DND-41 (cell line): ENCODE results near the gene NEK10.

ENCODE experiments used
- ATAC-seq: fragments of 200-7000 bp; cut with Tn5 transposase; 3 replicates; pipeline ENCODE4 v1.9.1; 2021; ENCODE audit warnings: low read depth; ENCODE audit not compliant: insufficient read depth
- DNase-seq: peaks from one replicate; pipeline ENCODE4 v3.0.0-alpha.2; 2020
- H2AFZ ChIP-seq: 2 replicates; pipeline ENCODE4 v1.6.0; 2012; ENCODE audit warnings: low read depth, low read length
- H3K27ac ChIP-seq: 2 replicates; pipeline ENCODE4 v1.5.1; 2012; ENCODE audit warnings: low read length, inconsistent platforms
- H3K27me3 ChIP-seq: fragments of 200-600 bp; sonication (generic); 2 replicates; pipeline ENCODE4 v1.6.0; 2012; ENCODE audit warnings: low read length, mild to moderate bottlenecking, inconsistent platforms; ENCODE audit not compliant: insufficient read depth, poor library complexity
- H3K36me3 ChIP-seq: 2 replicates; pipeline ENCODE4 v1.5.1; 2012; ENCODE audit warnings: low read length, inconsistent platforms; ENCODE audit not compliant: insufficient read depth
- H3K4me1 ChIP-seq: 2 replicates; pipeline ENCODE4 v1.5.1; 2012; ENCODE audit warnings: mild to moderate bottlenecking, low read length; ENCODE audit not compliant: insufficient read depth
- H3K4me2 ChIP-seq: 2 replicates; pipeline ENCODE4 v1.6.0; 2012; ENCODE audit warnings: mild to moderate bottlenecking, moderate library complexity, low read length, inconsistent platforms; ENCODE audit not compliant: insufficient read depth
- H3K4me3 ChIP-seq, 2 experiments: fragments of 200-600 bp in 1 of 2; shearing (Covaris generic) in 1 of 2; 2 replicates each; pipeline ENCODE4 v1.5.1; 2012 to 2016; ENCODE audit warnings: inconsistent platforms in 2 of 2, low read length in 2 of 2, mild to moderate bottlenecking in 2 of 2, low read depth in 1 of 2, moderate library complexity in 1 of 2
- H3K79me2 ChIP-seq: 2 replicates; pipeline ENCODE4 v1.6.0; 2012; ENCODE audit warnings: low read length, inconsistent platforms; ENCODE audit not compliant: insufficient read depth
- H3K9ac ChIP-seq: 2 replicates; pipeline ENCODE4 v1.6.0; 2012; ENCODE audit warnings: low read depth, mild to moderate bottlenecking, inconsistent platforms, low read length, moderate library complexity
- H3K9me3 ChIP-seq: 2 replicates; pipeline ENCODE4 v1.5.1; 2012; ENCODE audit warnings: low read length, moderate library complexity, mild to moderate bottlenecking, inconsistent platforms; ENCODE audit not compliant: insufficient read depth, severe bottlenecking
- H4K20me1 ChIP-seq: 2 replicates; pipeline ENCODE4 v1.6.0; 2012; ENCODE audit warnings: low read length; ENCODE audit not compliant: insufficient read depth
- CTCF ChIP-seq: IDR thresholded peaks from 2 replicates; pipeline ENCODE4 v1.5.1; 2012; ENCODE audit warnings: borderline replicate concordance, low read length, moderate library complexity, mild to moderate bottlenecking; ENCODE audit not compliant: poor library complexity, severe bottlenecking; ENCODE audit errors: extremely low read depth
- EZH2 ChIP-seq: IDR thresholded peaks from 3 replicates; pipeline ENCODE4 v1.6.1; 2012; ENCODE audit warnings: borderline replicate concordance, low read depth, mild to moderate bottlenecking, moderate library complexity, low read length, inconsistent platforms; ENCODE audit not compliant: severe bottlenecking

Gene NEK10

GRCh38 chr3:27119639-27120038, 249.5 kb downstream of the NEK10 start:
- H3K4me3 ChIP-seq = no peak overlapping the region
- no peak for ATAC-seq

GRCh38 chr3:27115352-27115751, 253.8 kb downstream of the NEK10 start:
- Histone ChIP-seq H3K79me2 (no peaks in the 10 kb centered on the region), H3K36me3 (no peaks in the 10 kb centered on the region), H3K4me1 (no peaks in the 10 kb centered on the region), H3K4me2 (no peak overlapping the region), H3K4me3 (no peak overlapping the region), H2AFZ (no peak overlapping the region), H4K20me1 (no peaks in the 10 kb centered on the region), H3K27me3 (no peaks in the 10 kb centered on the region), H3K9me3 (no peaks in the 10 kb centered on the region), H3K9ac (no peak overlapping the region), H3K27ac (no peak overlapping the region)
- TF ChIP-seq CTCF (no peak), EZH2 (no peak)
- ATAC-seq (no peak), DNase-seq (no peak)

More at GRCh38 chr3:27119639-27120038, 249.5 kb downstream of the NEK10 start:
- Histone ChIP-seq H3K27me3 (no peaks in the 10 kb centered on the region), H4K20me1 (no peaks in the 10 kb centered on the region), H2AFZ (no peak overlapping the region), H3K36me3 (no peaks in the 10 kb centered on the region), H3K4me1 (no peaks in the 10 kb centered on the region), H3K79me2 (no peaks in the 10 kb centered on the region), H3K9ac (no peak overlapping the region), H3K27ac (no peak overlapping the region), H3K4me2 (no peak overlapping the region), H3K9me3 (no peaks in the 10 kb centered on the region)
- no peak for DNase-seq
- TF ChIP-seq EZH2 (no peak), CTCF (no peak)

GRCh38 chr3:27114684-27115083, 254.5 kb downstream of the NEK10 start:
- no peak overlapping the region for H3K27ac ChIP-seq
- H3K9me3 ChIP-seq = no peaks in the 10 kb centered on the region
- no peaks in the 10 kb centered on the region for H3K36me3 ChIP-seq
- H3K4me2 ChIP-seq = no peak overlapping the region
- H2AFZ ChIP-seq = no peak overlapping the region
- H4K20me1 ChIP-seq = no peaks in the 10 kb centered on the region
- no peak for ATAC-seq
- H3K79me2 ChIP-seq = no peaks in the 10 kb centered on the region
- H3K9ac ChIP-seq = no peak overlapping the region
- no peak overlapping the region for H3K4me3 ChIP-seq
- no peaks in the 10 kb centered on the region for H3K27me3 ChIP-seq
- no peak for DNase-seq
- no peaks in the 10 kb centered on the region for H3K4me1 ChIP-seq
- no peak for TF ChIP-seq EZH2
- no peak for TF ChIP-seq CTCF

GRCh38 chr3:27114129-27114528, 255.1 kb downstream of the NEK10 start:
- Histone ChIP-seq H2AFZ (no peak overlapping the region), H3K27ac (no peak overlapping the region), H4K20me1 (no peaks in the 10 kb centered on the region), H3K79me2 (no peaks in the 10 kb centered on the region), H3K4me1 (no peaks in the 10 kb centered on the region), H3K4me2 (no peak overlapping the region), H3K27me3 (no peaks in the 10 kb centered on the region), H3K36me3 (no peaks in the 10 kb centered on the region), H3K9ac (no peak overlapping the region), H3K4me3 (no peak overlapping the region), H3K9me3 (no peaks in the 10 kb centered on the region)
- TF ChIP-seq EZH2 = no peak
- no peak for TF ChIP-seq CTCF
- ATAC-seq (no peak), DNase-seq (no peak)
